Measurements from ENCODE around the gene ELMO1. TPM values are rescaled to one million over a fixed set of nuclear protein-coding genes. Genes with fewer than 3 reads are reported as not detected.

ELMO1 gene
- total and polyA plus RNA-seq, 2 experiments from 2014 or later = 6.5 to 24.9 TPM

GRCh38 chr7:37388811-37389210 lies 59.9 kb downstream of the ELMO1 start (continued):
- TF ChIP-seq ZNF462 (CRISPR knock-in tag; IDR thresholded peaks at IDR 0.05) (no peak), ETS1 (IDR thresholded peaks at IDR 0.05) (no peak), ZNF114 (CRISPR knock-in tag; IDR thresholded peaks at IDR 0.05) (no peak), POLR2AphosphoS5 (IDR thresholded peaks at IDR 0.05; ENCODE audit: low read depth) (no peak)

GRCh38 chr7:37385787-37386186 lies 62.9 kb downstream of the ELMO1 start:
- Histone ChIP-seq H2AFZ (no peak overlapping the region), H3K27ac (ENCODE audit: low read depth) (no peak overlapping the region), H3K27me3 (ENCODE audit: insufficient read depth) (no peaks in the 10 kb centered on the region), H4K20me1 (replicated peaks; ENCODE audit: insufficient read depth) (no peaks in the 10 kb centered on the region), H3K4me1 (ENCODE audit: insufficient read depth) (peaks cover 32% of the 10 kb centered on the region), H3K4me3 (no peak overlapping the region), H3K9me2 (ENCODE audit: insufficient read depth) (0 out of 2 replicates have a peak, but pooled peaks cover 4% of the 10 kb centered on the region), H3K79me2 (replicated peaks; ENCODE audit: insufficient read depth) (no peaks in the 10 kb centered on the region), H3K36me3 (ENCODE audit: insufficient read depth) (no peaks in the 10 kb centered on the region), H3F3A (replicated peaks; ENCODE audit: low read depth) (no peaks in the 10 kb centered on the region), H3K4me2 (no peak overlapping the region)
- no peak for ATAC-seq
- Mint-ChIP-seq H3K36me3 (ENCODE audit: low read depth) (no peaks in the 10 kb centered on the region), H3K9me3 (no peaks in the 10 kb centered on the region), H3K27me3 (ENCODE audit: insufficient read depth, low read depth, poor library complexity) (peaks cover 7% of the 10 kb centered on the region), H3K27ac (no peak overlapping the region), H3K4me3 (no peak overlapping the region), H3K4me1 (peaks cover 42% of the 10 kb centered on the region)
- no peak for DNase-seq (ENCODE audit: low spot score)
- TF ChIP-seq EZH2phosphoT487 (IDR thresholded peaks at IDR 0.05; ENCODE audit: unreplicated experiment) (no peak), CREB1 (CRISPR knock-in tag; IDR thresholded peaks at IDR 0.05; ENCODE audit: low read depth) (no peak), ZNF331 (CRISPR knock-in tag; IDR thresholded peaks at IDR 0.05; ENCODE audit: low read depth) (no peak), ZNF462 (CRISPR knock-in tag; IDR thresholded peaks at IDR 0.05) (no peak), JUNB (IDR thresholded peaks at IDR 0.05; ENCODE audit: unreplicated experiment) (no peak), POLR2AphosphoS5 (IDR thresholded peaks at IDR 0.05; ENCODE audit: low read depth) (no peak)

All from GM23338 (cell line).